Omental fat pad (tissue), 4 donors: Measurements from ENCODE around the gene SYNGR3. TPM values are rescaled to one million over a fixed set of nuclear protein-coding genes. Genes with fewer than 3 reads are reported as not detected.
A peak's percentile ranks its signal among the peaks of the same experiment; 100 is the strongest.

Source experiments
- ATAC-seq: fragments of 150-250 bp; one replicate; pipeline ENCODE4 v1.9.1; 2016; ENCODE audit warnings: mild to moderate bottlenecking, moderate library complexity; ENCODE audit not compliant: low FRiP score
- DNase-seq: peaks from one replicate; pipeline ENCODE4 v3.0.0-alpha.2; 2019; ENCODE audit warnings: low spot score
- CTCF ChIP-seq, 3 donors: fragments of 450-650 bp; IDR thresholded peaks; one replicate each; pipeline ENCODE4 v1.5.1; 2016 to 2017; ENCODE audit warnings: antibody characterized with exemption in 3 of 3, mild to moderate bottlenecking in 3 of 3, moderate library complexity in 2 of 3
- total RNA-seq, 4 donors: library from RNA; depleted of rRNA; stranded (reverse); fragments of >200 nt; gene quantifications; one replicate each; pipeline ENCODE4 v1.1.0, GENCODE V29; 2016

SYNGR3 gene
- total RNA-seq, 4 donors from 2014 or later: 0.28 to 1.6 TPM; not detected in 2

- no peak for DNase-seq
- TF ChIP-seq CTCF (IDR thresholded peaks at IDR 0.05): no peak
- no peak for ATAC-seq
Observed at GRCh38 chr16:2016407-2016922, 26.7 kb downstream of the SYNGR3 start.

- DNase-seq (no peak), ATAC-seq (no peak)
- TF ChIP-seq CTCF (IDR thresholded peaks at IDR 0.05): no peak
Observed at GRCh38 chr16:2019518-2019920, 29.7 kb downstream of the SYNGR3 start, which contains the start of gene NPW. NPW (plus strand) TSS chr16:2019785.

- ATAC-seq (no peak), DNase-seq (no peak)
- no peak for TF ChIP-seq CTCF (IDR thresholded peaks at IDR 0.05)
Observed at GRCh38 chr16:2019921-2020831, 30.4 kb downstream of the SYNGR3 start.

DNA sequence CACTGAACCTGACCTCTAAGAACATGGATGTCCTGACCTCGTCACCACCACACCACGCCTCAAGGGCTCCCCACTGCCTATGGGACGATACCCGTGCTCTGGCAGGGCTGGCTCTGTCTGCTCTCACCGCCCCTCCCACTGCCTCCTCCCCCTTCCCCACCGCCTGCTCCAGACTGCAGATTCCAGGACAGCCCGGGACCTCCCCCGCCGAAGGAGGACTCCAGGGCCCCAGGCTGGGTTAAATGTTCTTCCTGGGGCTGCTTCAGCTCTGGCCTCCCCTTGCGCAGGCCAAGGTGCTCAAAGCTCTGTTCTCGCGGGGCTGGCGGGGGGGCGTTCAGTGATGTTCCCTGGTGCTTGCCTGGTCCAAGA lies 32.9 kb downstream of the SYNGR3 start:
- DNase-seq: no peak
- peak; percentile 25 for ATAC-seq
- no peak for TF ChIP-seq CTCF (IDR thresholded peaks at IDR 0.05)

DNA sequence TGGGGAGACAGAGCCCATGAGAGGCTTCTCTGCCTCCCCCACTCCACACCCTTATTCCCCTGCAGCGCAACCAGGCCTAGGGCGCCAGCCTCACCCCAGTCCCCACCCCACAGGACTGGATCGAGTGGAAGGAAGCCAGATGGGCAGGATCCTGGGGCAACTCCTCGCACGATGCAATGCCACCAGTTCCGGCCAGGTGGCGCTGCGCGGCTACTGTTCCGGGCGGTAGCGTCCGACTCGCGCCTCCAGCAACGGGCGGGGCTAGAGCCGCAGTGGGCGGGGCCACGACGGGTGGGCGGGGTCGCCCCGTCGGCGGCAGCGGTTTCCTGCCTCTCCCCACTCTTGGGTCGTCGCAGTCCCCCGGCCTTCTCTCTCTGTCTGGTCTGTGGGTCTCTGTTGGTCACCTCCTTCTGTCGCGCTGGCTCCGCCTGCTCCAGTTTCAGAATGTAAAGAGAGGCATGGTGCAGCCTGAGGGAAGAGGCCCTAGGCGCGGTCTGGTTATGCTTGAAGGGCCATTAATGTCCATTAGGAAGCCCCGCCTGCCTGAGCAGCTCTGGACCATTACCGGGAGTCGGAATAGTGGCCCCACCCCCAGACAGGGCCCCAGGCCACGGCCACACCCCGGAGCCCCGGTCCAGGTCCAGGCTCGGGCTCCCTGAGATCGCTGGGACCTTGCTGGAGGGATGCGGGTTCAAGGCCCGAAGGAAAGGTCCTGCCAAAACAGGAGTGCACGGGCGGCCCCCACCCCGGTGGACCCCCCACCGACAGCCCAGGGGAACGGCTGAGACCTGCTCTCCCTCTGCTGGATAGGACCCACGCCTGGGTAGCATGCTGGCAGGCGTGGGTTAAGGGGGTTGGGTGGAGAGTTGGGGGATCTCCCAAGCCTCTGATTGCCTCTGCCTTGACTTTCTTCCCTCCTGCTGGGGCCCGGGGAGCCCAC lies 33.6 kb downstream of the SYNGR3 start:
- ATAC-seq: peak; percentile 90
- peak; percentile 92 for DNase-seq
- TF ChIP-seq CTCF (IDR thresholded peaks at IDR 0.05): peak in 2 of 3 donors; percentile 80 to 92

- ATAC-seq: no peak
Observed at GRCh38 chr16:2024032-2024420, 34.3 kb downstream of the SYNGR3 start.

More at GRCh38 chr16:2024032-2024420, 34.3 kb downstream of the SYNGR3 start:
- no peak for DNase-seq
- no peak for TF ChIP-seq CTCF (IDR thresholded peaks at IDR 0.05)
